GM12892 (cell line): ENCODE results near the gene JOSD2.

Experiments
- POLR2A ChIP-seq: IDR thresholded peaks from 2 replicates; pipeline ENCODE4 v1.6.1; 2011; ENCODE audit warnings: low read depth, low read length, control low read depth
- POLR2AphosphoS5 ChIP-seq: IDR thresholded peaks from 2 replicates; pipeline ENCODE4 v1.6.1; 2011; ENCODE audit warnings: low read depth, low read length, control low read depth
- TAF1 ChIP-seq: IDR thresholded peaks from 2 replicates; pipeline ENCODE4 v1.6.1; 2011; ENCODE audit warnings: low read depth, mild to moderate bottlenecking, control low read depth, low read length, borderline replicate concordance

DNA sequence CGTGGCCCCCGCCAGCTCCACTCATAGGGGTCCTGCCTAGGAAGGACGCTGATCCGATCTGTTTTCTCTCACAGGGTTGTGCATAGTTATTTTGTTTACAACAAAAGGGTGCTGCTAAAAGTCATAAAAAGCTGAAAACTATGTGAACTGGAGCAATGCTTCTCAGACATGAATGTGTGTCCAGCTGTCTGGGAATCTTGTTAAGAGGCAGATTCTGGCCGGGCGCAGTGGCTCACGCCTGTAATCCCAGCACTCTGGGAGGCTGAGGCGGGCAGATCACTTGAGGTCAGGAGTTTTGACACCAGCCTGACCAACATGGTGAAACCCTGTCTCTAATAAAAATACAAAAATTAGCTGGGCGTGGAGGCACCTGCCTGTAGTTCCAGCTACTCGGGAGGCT, 48.6 kb upstream of the JOSD2 start:
- no peak for TF ChIP-seq POLR2A
- no peak for TF ChIP-seq POLR2AphosphoS5
- no peak for TF ChIP-seq TAF1
